Keratinocyte (primary cell): ENCODE measurements around the gene FNDC8.

Source experiments
- CTCF ChIP-seq, 3 experiments: IDR thresholded peaks in 1 of 3; conservative IDR thresholded peaks in 1 of 3; optimal IDR thresholded peaks in 1 of 3; 2 replicates in 2 of 3; 3 replicates in 1 of 3; pipeline versions ENCODE3 to v1.5.1; 2011; ENCODE audit warnings: low read length in 3 of 3, mild to moderate bottlenecking in 3 of 3, moderate library complexity in 2 of 3, control low read depth in 1 of 3, inconsistent platforms in 1 of 3; ENCODE audit not compliant: insufficient read depth in 2 of 3; ENCODE audit errors: extremely low read depth in 1 of 3
- EZH2 ChIP-seq: IDR thresholded peaks from one replicate; pipeline ENCODE4 v1.6.1; 2012; ENCODE audit warnings: inconsistent platforms, mild to moderate bottlenecking, low read length, moderate library complexity

- no peak for TF ChIP-seq CTCF (optimal IDR thresholded peaks at IDR 0.05 in 1 of 3, IDR thresholded peaks at IDR 0.05 in 1 of 3, conservative IDR thresholded peaks at IDR 0.05 in 1 of 3; ENCODE audit: extremely low read depth in 1 of 3, insufficient read depth in 2 of 3, low read length in 3 of 3)
- no peak for TF ChIP-seq EZH2
These were observed 48.1 kb upstream of the FNDC8 start for GRCh38 chr17:35073183-35073790.
